Transverse colon (tissue), 4 donors: ENCODE data around the gene C9orf50. TPM values are rescaled to one million over a fixed set of nuclear protein-coding genes. Genes with fewer than 3 reads are reported as not detected.

Experiments
- DNase-seq: peaks from one replicate; pipeline ENCODE4 v3.0.0-alpha.2; 2019
- H3K27ac ChIP-seq, 4 donors: fragments of 200-600 bp; sonication (generic); 2 replicates each; pipeline ENCODE4 v1.5.1; 2016 to 2018; ENCODE audit warnings: inconsistent platforms in 4 of 4
- H3K27me3 ChIP-seq: fragments of 200-600 bp; sonication (generic); 2 replicates; pipeline ENCODE4 v1.5.1; 2017; ENCODE audit warnings: inconsistent platforms
- H3K36me3 ChIP-seq, 4 donors: fragments of 200-600 bp; sonication (generic); 2 replicates each; pipeline ENCODE4 v1.5.1; 2017 to 2019; ENCODE audit warnings: inconsistent platforms in 4 of 4
- H3K4me1 ChIP-seq, 4 donors: fragments of 200-600 bp; sonication (generic); 2 replicates each; pipeline ENCODE4 v1.5.1; 2017 to 2020; ENCODE audit warnings: inconsistent platforms in 4 of 4
- H3K4me3 ChIP-seq, 4 donors: fragments of 200-600 bp; sonication (generic); 1 replicate in 1 of 4; 2 replicates in 3 of 4; pipeline versions ENCODE4 v1.5.1 to v1.6.1; 2017 to 2019; ENCODE audit warnings: inconsistent platforms in 4 of 4
- H3K9me3 ChIP-seq, 2 donors: fragments of 200-600 bp; sonication (generic); 2 replicates each; pipeline ENCODE4 v1.5.1; 2017 to 2019; ENCODE audit warnings: inconsistent platforms in 2 of 2
- EP300 ChIP-seq: sonication (generic); formaldehyde crosslinking; IDR thresholded peaks from one replicate; pipeline ENCODE4 v1.6.1; 2017; ENCODE audit warnings: antibody characterized with exemption, low read depth
- POLR2A ChIP-seq: fragments of 450-650 bp; IDR thresholded peaks from one replicate; pipeline ENCODE4 v1.6.1; 2016; ENCODE audit warnings: antibody characterized with exemption, mild to moderate bottlenecking, moderate library complexity
- POLR2AphosphoS5 ChIP-seq, 3 donors: sonication (generic); formaldehyde crosslinking; IDR thresholded peaks; one replicate each; pipeline ENCODE4 v1.6.1; 2016; ENCODE audit warnings: antibody characterized with exemption in 3 of 3
- WGBS, 2 donors: methylation state at CpG; one replicate each; pipeline ENCODE4 v1.1.5; 2018; ENCODE audit warnings: low coverage in 1 of 2; 5-methylcytosine and 5-hydroxymethylcytosine counted together
- in situ Hi-C, 4 donors: fragments of 200-750 bp; cut with MboI; loops; one replicate each; pipeline versions ENCODE4 v1.15.0 to v1.15.1; 2017; ENCODE audit warnings: low sequenced_read_pairs in 3 of 4, low pct_ligation_motif_present in 1 of 4, low pct_unique_long_range_greater_than_20kb in 1 of 4
- intact Hi-C: fragments of 100-400 bp; cut with DNase I; formaldehyde crosslinking; loops from one replicate; pipeline ENCODE4 v1.15.1; 2023; ENCODE audit warnings: low total_unique reads
- total RNA-seq, 4 donors: library from RNA; depleted of rRNA; stranded (reverse); fragments of >200 nt; gene quantifications; one replicate each; pipeline ENCODE4 v1.1.0, GENCODE V29; 2016
- TF ChIP-seq, protein P1 (sequence below), 5 experiments: fragments of 200-600 bp in 3 of 5; fragments of 450-650 bp in 2 of 5; sonication (generic) in 3 of 5; IDR thresholded peaks; 1 replicate in 2 of 5; 2 replicates in 3 of 5; pipeline ENCODE4 v1.5.1; 2016 to 2017; ENCODE audit warnings: antibody characterized with exemption in 5 of 5, inconsistent platforms in 3 of 5, mild to moderate bottlenecking in 2 of 5, moderate library complexity in 1 of 5

The C9orf50 gene
- total RNA-seq, 4 donors from 2014 or later, result not detected

DNA sequence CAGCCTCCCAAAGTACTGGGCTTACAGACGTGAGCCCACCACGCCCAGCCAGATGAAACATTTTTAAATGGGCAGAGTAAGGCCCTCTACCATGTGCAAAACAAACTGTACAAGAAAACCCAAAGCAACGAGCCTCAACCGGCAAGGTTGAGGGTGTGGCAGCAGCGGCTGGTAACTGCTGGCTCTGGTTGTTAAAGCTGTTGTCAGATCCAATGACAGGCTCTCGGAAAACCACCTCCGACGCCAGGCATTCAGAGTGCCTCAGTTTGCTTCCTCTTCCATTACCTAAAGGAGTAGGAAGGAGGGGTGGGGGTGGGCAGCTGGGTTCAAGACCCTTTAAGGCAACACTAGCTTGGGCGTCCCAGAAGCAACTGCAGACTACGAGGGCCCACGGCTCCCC, 23.5 kb upstream of the C9orf50 start:
- Histone ChIP-seq H3K27me3 (no peaks in the 10 kb centered on the region), H3K4me3 (no peak overlapping the region), H3K36me3 (no peaks in the 10 kb centered on the region), H3K27ac (no peak overlapping the region), H3K9me3 (no peaks in the 10 kb centered on the region), H3K4me1 (peaks cover 12 to 23% (median 17%) of the 10 kb centered on the region in 4 donors)
- intact Hi-C loops, result loop anchor here (10.0 kb wide), 1 partner anchor 150 kb away; no protein-coding TSS in a partner anchor
- in situ Hi-C loops, result loop anchor here in 2 of 4 donors (10.0 kb wide), 1 partner anchor 140 kb away; no protein-coding TSS in a partner anchor
- 51% methylated on average over 11 of the region's 11 CpGs; no CpG with 5 or more reads in 1 of the 2 donors for WGBS, 2 donors
- TF ChIP-seq POLR2AphosphoS5 (IDR thresholded peaks at IDR 0.05), result no peak
- no peak for TF ChIP-seq EP300
- TF ChIP-seq POLR2A, result no peak
- TF ChIP-seq, protein P1, sequence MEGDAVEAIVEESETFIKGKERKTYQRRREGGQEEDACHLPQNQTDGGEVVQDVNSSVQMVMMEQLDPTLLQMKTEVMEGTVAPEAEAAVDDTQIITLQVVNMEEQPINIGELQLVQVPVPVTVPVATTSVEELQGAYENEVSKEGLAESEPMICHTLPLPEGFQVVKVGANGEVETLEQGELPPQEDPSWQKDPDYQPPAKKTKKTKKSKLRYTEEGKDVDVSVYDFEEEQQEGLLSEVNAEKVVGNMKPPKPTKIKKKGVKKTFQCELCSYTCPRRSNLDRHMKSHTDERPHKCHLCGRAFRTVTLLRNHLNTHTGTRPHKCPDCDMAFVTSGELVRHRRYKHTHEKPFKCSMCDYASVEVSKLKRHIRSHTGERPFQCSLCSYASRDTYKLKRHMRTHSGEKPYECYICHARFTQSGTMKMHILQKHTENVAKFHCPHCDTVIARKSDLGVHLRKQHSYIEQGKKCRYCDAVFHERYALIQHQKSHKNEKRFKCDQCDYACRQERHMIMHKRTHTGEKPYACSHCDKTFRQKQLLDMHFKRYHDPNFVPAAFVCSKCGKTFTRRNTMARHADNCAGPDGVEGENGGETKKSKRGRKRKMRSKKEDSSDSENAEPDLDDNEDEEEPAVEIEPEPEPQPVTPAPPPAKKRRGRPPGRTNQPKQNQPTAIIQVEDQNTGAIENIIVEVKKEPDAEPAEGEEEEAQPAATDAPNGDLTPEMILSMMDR (IDR thresholded peaks at IDR 0.05), result no peak
- no peak for DNase-seq

DNA sequence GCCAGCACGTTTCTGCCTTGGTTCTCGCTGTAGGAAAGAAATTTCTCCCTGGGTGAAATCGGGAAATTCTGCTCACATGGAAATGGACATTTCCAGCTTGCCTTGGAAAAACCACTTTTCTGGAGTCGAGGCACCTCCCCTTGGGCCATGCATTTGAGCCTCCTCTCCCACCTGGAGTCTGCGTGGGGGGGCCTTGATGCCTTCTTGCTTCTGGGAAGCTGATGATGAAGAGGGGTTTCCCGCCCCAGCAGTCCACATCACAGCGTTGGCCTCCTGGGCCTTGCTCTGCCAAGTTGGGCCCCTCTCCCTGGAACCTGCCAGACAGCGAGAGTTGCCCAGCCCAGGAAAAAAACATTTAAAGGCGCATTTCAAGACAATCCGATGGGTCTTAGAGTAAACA, 22.8 kb upstream of the C9orf50 start:
- TF ChIP-seq POLR2A (no peak), POLR2AphosphoS5 (IDR thresholded peaks at IDR 0.05) (no peak)
- no peak for DNase-seq
- in situ Hi-C loops (loop anchor here in 2 of 4 donors (10.0 kb wide), 1 partner anchor 141 kb away; no protein-coding TSS in a partner anchor), intact Hi-C loops (loop anchor here (10.0 kb wide), 1 partner anchor 151 kb away; no protein-coding TSS in a partner anchor)
- H3K36me3 ChIP-seq, result no peaks in the 10 kb centered on the region
- H3K27ac ChIP-seq, result no peak overlapping the region
- H3K9me3 ChIP-seq, result no peaks in the 10 kb centered on the region
- H3K27me3 ChIP-seq, result no peaks in the 10 kb centered on the region
- 79 to 85% methylated on average over 5 to 10 of the region's 10 CpGs for WGBS, 2 donors
- no peak overlapping the region for H3K4me3 ChIP-seq
- peaks cover 12 to 23% (median 17%) of the 10 kb centered on the region in 4 donors for H3K4me1 ChIP-seq

DNA sequence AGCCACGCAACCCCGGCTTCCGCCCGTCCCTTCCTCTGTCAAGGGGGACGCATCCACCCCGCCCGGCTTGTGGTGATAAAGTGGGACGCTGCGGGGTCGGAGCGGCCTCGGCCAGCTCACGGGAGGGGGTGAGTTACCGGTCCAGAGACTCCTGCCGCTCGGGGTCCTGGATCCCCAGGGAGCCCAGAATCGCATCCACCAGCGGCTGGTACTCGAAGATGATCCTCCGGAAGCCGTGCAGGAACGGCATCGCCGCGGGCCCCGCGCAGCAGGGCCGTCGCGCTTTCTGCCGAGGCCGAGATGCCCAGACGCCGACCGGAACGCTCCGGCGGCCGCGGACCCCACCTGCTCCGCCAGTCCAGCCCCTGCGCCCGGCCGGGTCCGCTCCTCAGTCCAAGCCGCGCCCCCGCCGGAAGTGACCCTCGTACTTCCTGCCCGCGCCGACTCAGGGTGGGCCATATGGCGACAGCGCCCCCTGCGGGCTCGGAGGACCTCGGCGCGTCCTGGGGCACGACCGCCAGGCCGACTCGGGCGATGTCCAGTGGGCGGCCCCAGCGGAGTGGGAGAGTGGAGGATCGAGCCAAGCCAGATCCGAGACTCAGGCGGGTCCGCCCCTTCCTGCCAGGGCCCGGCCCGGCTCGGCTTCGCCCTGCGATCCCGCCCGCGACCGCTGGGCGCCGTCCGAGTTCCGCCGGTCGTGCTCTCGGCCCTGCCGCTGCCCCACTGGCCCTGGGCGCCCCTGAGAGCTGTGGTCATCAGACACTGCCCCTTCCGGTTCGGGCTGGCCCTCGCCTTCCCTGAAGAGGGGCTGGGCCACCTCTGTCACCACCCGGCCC, 21.1 kb upstream of the C9orf50 start, which contains the start of gene ASB6:
ASB6 (minus strand) TSS at position 402 of the 836 bp plus-strand sequence; CDS start at position 250, 152 bp downstream.
- DNase-seq, result peak; percentile 98
- H3K27me3 ChIP-seq, result no peaks in the 10 kb centered on the region
- intact Hi-C loops, result loop anchor here (10.0 kb wide), 1 partner anchor 153 kb away; no protein-coding TSS in a partner anchor
- H3K4me3 ChIP-seq, result peak within 1 kb of the TSS; percentile 86 to 97 (median 89)
- 1% methylated on average over 52 of the region's 93 CpGs; no CpG with 5 or more reads in 1 of the 2 donors for WGBS, 2 donors
- peaks cover 12 to 23% (median 17%) of the 10 kb centered on the region in 4 donors for H3K4me1 ChIP-seq
- TF ChIP-seq EP300, result no peak
- peak; percentile 67 for TF ChIP-seq POLR2A
- TF ChIP-seq POLR2AphosphoS5 (IDR thresholded peaks at IDR 0.05), result peak; percentile 71 to 91 (median 81)
- TF ChIP-seq, protein P1 (IDR thresholded peaks at IDR 0.05), result peak; percentile 96 to 100 (median 99)
- no peaks in the 10 kb centered on the region for H3K9me3 ChIP-seq
- H3K36me3 ChIP-seq, result no peaks in the 10 kb centered on the region
- in situ Hi-C loops, result loop anchor here in 2 of 4 donors (10.0 kb wide), 1 partner anchor 143 kb away; no protein-coding TSS in a partner anchor
- H3K27ac ChIP-seq, result peak within 1 kb of the TSS; percentile 85 to 89 (median 87)

DNA sequence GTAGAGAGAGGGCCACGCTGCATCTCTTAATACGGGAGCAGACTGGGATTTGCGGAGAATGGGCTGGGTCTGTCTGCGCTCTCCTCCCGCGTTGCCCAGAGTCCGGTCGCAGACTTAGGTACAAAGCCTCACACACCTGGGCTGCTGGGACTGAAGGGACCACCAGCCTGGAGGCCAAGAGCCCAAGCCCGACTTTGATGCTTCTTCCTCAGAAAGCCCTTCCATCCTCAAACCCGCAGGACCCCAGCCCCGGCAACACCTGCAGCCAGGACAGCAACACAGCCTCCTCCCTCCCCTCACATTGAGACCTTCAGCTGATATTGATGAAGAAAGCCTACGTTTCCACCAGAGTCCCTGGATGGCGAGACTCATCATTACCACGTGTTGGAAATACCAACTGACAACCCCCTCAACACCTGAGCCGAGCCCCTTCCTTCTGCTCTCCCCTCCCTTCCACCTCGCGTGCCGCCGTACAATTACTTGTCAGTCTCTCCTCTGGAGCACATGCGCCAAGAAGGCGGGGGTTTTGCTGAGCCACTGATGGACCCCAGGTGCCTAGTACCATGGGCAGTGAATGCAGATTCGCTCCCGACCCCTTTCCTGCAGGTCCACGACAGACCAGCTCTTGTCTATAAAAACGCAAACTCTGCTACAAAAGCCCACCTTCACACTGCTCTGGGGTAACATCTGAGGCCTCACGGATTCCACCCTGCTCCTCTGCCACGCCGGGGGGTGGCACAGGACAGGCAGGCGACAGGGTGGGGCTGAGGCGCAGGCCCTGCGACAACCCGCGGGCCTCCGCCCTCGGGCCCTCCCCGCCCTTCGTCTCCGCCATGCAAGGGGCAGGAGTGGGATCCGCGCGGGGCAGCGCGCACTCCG, 20.2 kb upstream of the C9orf50 start:
- H3K27ac ChIP-seq, result peak overlapping the region; percentile 85 to 89 (median 87)
- no peak for TF ChIP-seq POLR2AphosphoS5 (IDR thresholded peaks at IDR 0.05)
- H3K27me3 ChIP-seq, result no peaks in the 10 kb centered on the region
- H3K9me3 ChIP-seq, result no peaks in the 10 kb centered on the region
- H3K4me1 ChIP-seq, result peaks cover 12 to 23% (median 17%) of the 10 kb centered on the region in 4 donors
- intact Hi-C loops (loop anchor here (10.0 kb wide), 1 partner anchor 154 kb away; no protein-coding TSS in a partner anchor), in situ Hi-C loops (loop anchor here in 2 of 4 donors (10.0 kb wide), 1 partner anchor 144 kb away; no protein-coding TSS in a partner anchor)
- no peak for DNase-seq
- H3K4me3 ChIP-seq, result peak overlapping the region; percentile 86 to 97 (median 89)
- no peaks in the 10 kb centered on the region for H3K36me3 ChIP-seq
- WGBS, 2 donors, result 28% methylated on average over 29 of the region's 44 CpGs; no CpG with 5 or more reads in 1 of the 2 donors
